HG03342 (cell line): Measurements from ENCODE around the gene SLC4A3.
"Not testable (repeated sequence)": the region's sequence is repeated elsewhere in the genome, so short reads cannot be mapped to it uniquely, and the experiment has no call there.

Experiments
- ATAC-seq: cut with Tn5 transposase; IDR thresholded peaks from one replicate; pipeline ENCODE4 v1.9.1; 2021; ENCODE audit warnings: mild to moderate bottlenecking, moderate library complexity; ENCODE audit not compliant: unreplicated experiment

The SLC4A3 gene

GRCh38 chr2:219671279-219671678, 43.8 kb downstream of the SLC4A3 start:
- ATAC-seq: no peak

GRCh38 chr2:219672406-219672805, 45.0 kb downstream of the SLC4A3 start:
- ATAC-seq: no peak

- ATAC-seq: no peak
Observed at GRCh38 chr2:219675221-219675620, 47.8 kb downstream of the SLC4A3 start.

- ATAC-seq: no peak
Observed at GRCh38 chr2:219676586-219676985, 49.2 kb downstream of the SLC4A3 start.

- no peak for ATAC-seq
Observed at GRCh38 chr2:219679041-219679440, 51.6 kb downstream of the SLC4A3 start.

GRCh38 chr2:219679571-219679970, 52.1 kb downstream of the SLC4A3 start:
- no peak for ATAC-seq

GRCh38 chr2:219680958-219681693, 53.7 kb downstream of the SLC4A3 start:
- no peak for ATAC-seq

- ATAC-seq: no peak
Observed at GRCh38 chr2:219681694-219682300, 54.4 kb downstream of the SLC4A3 start.

- ATAC-seq: not testable (repeated sequence)
Observed at GRCh38 chr2:219683474-219683873, 56.0 kb downstream of the SLC4A3 start.

GRCh38 chr2:219684721-219685689, 57.6 kb downstream of the SLC4A3 start:
- ATAC-seq: peak; percentile 97

- ATAC-seq: no peak
Observed at GRCh38 chr2:219687272-219687671, 59.8 kb downstream of the SLC4A3 start.

- ATAC-seq: no peak
Observed at GRCh38 chr2:219687882-219688559, 60.6 kb downstream of the SLC4A3 start.

GRCh38 chr2:219688560-219689445, 61.4 kb downstream of the SLC4A3 start:
- ATAC-seq: no peak

- ATAC-seq: peak; percentile 28
Observed at GRCh38 chr2:219689676-219690628, 62.5 kb downstream of the SLC4A3 start.

- no peak for ATAC-seq
Observed at GRCh38 chr2:219691571-219691970, 64.1 kb downstream of the SLC4A3 start.
